HL-60 (cell line): ENCODE results near the gene SNX20.

Experiments
- GABPA ChIP-seq: IDR thresholded peaks from 2 replicates; pipeline ENCODE4 v1.6.1; 2012; ENCODE audit warnings: low read depth
- POLR2AphosphoS5 ChIP-seq: IDR thresholded peaks from 2 replicates; pipeline ENCODE4 v1.6.1; 2012; ENCODE audit warnings: low read depth
- TF ChIP-seq, protein P1 (sequence below): IDR thresholded peaks from one replicate; pipeline ENCODE4 v1.5.1; 2011; ENCODE audit warnings: low read length, control low read depth, inconsistent platforms; ENCODE audit not compliant: insufficient read depth
- TF ChIP-seq, protein P2 (sequence below): IDR thresholded peaks from 2 replicates; pipeline ENCODE4 v1.6.1; 2012; ENCODE audit warnings: low read depth; ENCODE audit not compliant: insufficient replicate concordance

DNA sequence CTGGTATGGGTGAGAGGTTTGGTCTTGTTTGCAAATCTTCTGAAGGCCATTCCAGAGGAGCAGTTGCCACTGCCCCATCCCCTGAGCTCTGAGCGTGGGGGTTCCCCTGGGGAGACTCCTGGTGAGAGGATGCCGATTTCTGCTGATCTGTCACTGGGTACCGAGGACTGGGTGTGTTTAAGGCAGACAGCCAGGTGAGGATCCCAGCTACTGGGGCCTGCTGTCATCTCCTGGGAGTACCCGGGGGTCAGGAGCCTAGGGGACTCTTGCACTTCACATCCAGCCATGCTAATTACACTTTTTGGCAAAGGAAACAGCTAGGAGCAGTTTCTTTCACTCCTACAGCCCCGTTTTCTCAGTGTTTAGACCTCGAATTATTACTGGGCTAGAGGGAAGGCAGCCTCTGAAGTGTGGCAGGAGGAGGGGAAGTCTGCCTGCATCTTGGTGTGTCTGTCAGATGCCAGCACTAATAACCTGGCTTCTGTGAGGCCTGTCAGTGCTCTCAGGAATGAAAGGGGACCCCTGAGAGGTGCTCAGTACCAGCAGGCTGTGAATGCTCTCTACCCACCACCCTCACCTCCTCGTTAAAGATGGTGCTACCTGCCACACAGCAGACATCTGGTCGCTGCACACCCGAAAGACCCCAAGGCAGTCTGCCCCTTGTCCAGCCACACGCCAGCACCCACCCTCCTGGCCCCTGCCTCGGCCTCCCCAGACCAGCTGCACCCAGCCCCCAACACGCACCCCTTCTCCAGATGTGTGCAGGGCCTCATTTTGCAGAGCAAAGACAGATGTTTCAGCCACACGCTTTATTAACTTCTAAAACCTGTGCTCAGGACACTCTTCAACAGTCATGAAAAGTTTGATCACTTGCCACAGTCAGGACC is 43.2 kb downstream of the SNX20 start:
- TF ChIP-seq, protein P1, sequence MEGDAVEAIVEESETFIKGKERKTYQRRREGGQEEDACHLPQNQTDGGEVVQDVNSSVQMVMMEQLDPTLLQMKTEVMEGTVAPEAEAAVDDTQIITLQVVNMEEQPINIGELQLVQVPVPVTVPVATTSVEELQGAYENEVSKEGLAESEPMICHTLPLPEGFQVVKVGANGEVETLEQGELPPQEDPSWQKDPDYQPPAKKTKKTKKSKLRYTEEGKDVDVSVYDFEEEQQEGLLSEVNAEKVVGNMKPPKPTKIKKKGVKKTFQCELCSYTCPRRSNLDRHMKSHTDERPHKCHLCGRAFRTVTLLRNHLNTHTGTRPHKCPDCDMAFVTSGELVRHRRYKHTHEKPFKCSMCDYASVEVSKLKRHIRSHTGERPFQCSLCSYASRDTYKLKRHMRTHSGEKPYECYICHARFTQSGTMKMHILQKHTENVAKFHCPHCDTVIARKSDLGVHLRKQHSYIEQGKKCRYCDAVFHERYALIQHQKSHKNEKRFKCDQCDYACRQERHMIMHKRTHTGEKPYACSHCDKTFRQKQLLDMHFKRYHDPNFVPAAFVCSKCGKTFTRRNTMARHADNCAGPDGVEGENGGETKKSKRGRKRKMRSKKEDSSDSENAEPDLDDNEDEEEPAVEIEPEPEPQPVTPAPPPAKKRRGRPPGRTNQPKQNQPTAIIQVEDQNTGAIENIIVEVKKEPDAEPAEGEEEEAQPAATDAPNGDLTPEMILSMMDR, result no peak
- TF ChIP-seq, protein P2, sequence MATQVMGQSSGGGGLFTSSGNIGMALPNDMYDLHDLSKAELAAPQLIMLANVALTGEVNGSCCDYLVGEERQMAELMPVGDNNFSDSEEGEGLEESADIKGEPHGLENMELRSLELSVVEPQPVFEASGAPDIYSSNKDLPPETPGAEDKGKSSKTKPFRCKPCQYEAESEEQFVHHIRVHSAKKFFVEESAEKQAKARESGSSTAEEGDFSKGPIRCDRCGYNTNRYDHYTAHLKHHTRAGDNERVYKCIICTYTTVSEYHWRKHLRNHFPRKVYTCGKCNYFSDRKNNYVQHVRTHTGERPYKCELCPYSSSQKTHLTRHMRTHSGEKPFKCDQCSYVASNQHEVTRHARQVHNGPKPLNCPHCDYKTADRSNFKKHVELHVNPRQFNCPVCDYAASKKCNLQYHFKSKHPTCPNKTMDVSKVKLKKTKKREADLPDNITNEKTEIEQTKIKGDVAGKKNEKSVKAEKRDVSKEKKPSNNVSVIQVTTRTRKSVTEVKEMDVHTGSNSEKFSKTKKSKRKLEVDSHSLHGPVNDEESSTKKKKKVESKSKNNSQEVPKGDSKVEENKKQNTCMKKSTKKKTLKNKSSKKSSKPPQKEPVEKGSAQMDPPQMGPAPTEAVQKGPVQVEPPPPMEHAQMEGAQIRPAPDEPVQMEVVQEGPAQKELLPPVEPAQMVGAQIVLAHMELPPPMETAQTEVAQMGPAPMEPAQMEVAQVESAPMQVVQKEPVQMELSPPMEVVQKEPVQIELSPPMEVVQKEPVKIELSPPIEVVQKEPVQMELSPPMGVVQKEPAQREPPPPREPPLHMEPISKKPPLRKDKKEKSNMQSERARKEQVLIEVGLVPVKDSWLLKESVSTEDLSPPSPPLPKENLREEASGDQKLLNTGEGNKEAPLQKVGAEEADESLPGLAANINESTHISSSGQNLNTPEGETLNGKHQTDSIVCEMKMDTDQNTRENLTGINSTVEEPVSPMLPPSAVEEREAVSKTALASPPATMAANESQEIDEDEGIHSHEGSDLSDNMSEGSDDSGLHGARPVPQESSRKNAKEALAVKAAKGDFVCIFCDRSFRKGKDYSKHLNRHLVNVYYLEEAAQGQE, result no peak
- TF ChIP-seq GABPA, result no peak
- TF ChIP-seq POLR2AphosphoS5, result no peak
